KG1 (cell line): ENCODE results near the gene UBE2E2.
"Not testable (repeated sequence)": the region's sequence is repeated elsewhere in the genome, so short reads cannot be mapped to it uniquely, and the experiment has no call there.

Source experiments
- DNase-seq: peaks from one replicate; lab custom pipeline; 2025; lab: John Stamatoyannopoulos, UW

The UBE2E2 gene

GRCh38 chr3:23202921-23203707 is at the start of gene UBE2E2:
UBE2E2 (plus strand) TSS chr3:23203327.
- peak; percentile 30 for DNase-seq

- no peak for DNase-seq
Observed at GRCh38 chr3:23153436-23153835, 49.7 kb upstream of the UBE2E2 start.

GRCh38 chr3:23157331-23157730 is 45.8 kb upstream of the UBE2E2 start:
- no peak for DNase-seq

GRCh38 chr3:23159929-23160328 is 43.2 kb upstream of the UBE2E2 start:
- no peak for DNase-seq

GRCh38 chr3:23161308-23161707 is 41.8 kb upstream of the UBE2E2 start:
- DNase-seq: no peak

GRCh38 chr3:23161896-23162570 is 41.1 kb upstream of the UBE2E2 start:
- DNase-seq: no peak

GRCh38 chr3:23162934-23163333 is 40.2 kb upstream of the UBE2E2 start:
- DNase-seq: no peak

- DNase-seq: no peak
Observed at GRCh38 chr3:23164746-23165145, 38.4 kb upstream of the UBE2E2 start.

- no peak for DNase-seq
Observed at GRCh38 chr3:23165571-23165970, 37.6 kb upstream of the UBE2E2 start.

GRCh38 chr3:23166276-23166675 is 36.9 kb upstream of the UBE2E2 start:
- DNase-seq: no peak

- no peak for DNase-seq
Observed at GRCh38 chr3:23166845-23167244, 36.3 kb upstream of the UBE2E2 start.

GRCh38 chr3:23169551-23169950 is 33.6 kb upstream of the UBE2E2 start:
- DNase-seq: no peak

- DNase-seq: no peak
Observed at GRCh38 chr3:23170291-23170690, 32.8 kb upstream of the UBE2E2 start.

GRCh38 chr3:23172059-23172458 is 31.1 kb upstream of the UBE2E2 start:
- DNase-seq: no peak

- DNase-seq: no peak
Observed at GRCh38 chr3:23174426-23175039, 28.6 kb upstream of the UBE2E2 start.

- no peak for DNase-seq
Observed at GRCh38 chr3:23175341-23176083, 27.6 kb upstream of the UBE2E2 start.

- not testable (repeated sequence) for DNase-seq
Observed at GRCh38 chr3:23176839-23177238, 26.3 kb upstream of the UBE2E2 start.

- no peak for DNase-seq
Observed at GRCh38 chr3:23182996-23183513, 20.1 kb upstream of the UBE2E2 start.

GRCh38 chr3:23183731-23184130 is 19.4 kb upstream of the UBE2E2 start:
- no peak for DNase-seq

GRCh38 chr3:23185861-23186260 is 17.3 kb upstream of the UBE2E2 start:
- no peak for DNase-seq

- no peak for DNase-seq
Observed at GRCh38 chr3:23189187-23189586, 13.9 kb upstream of the UBE2E2 start.

- DNase-seq: no peak
Observed at GRCh38 chr3:23192816-23193215, 10.3 kb upstream of the UBE2E2 start.
